Left forelimb (tissue), 1 donor: ENCODE results near the gene TMEM200C.

Experiments
- DNase-seq: peaks from one replicate; pipeline ENCODE4 v3.0.0-alpha.2; 2018; ENCODE audit warnings: low spot score

Gene TMEM200C

GRCh38 chr18:5895299-5895875 is at the start of gene TMEM200C:
Gene TMEM200C, minus strand, starts transcription at chr18:5895522. Its CDS starts 3,459 bp downstream, at chr18:5892063.
- DNase-seq, result peak; percentile 70

DNA sequence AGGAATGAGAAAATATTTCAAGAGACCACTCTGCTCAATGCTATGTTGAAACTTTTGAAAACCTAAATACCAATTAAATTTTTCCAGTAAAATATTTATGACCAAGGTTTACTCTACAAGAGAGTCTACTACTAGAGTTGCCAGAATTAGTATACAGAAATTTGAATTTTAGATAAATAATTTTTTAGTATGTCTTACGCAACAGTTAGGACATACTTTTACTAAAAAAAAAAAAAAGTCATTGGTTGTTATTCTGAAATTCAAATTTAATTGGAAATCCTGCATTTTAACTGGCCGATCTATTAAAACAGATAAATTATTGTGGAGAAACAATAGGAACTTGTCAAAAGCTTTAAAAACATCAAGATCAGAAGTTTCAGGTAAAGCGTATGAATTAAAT is 49.1 kb upstream of the TMEM200C start:
- no peak for DNase-seq

GRCh38 chr18:5943514-5943913 is 48.2 kb upstream of the TMEM200C start:
- no peak for DNase-seq

GRCh38 chr18:5942591-5942990 is 47.3 kb upstream of the TMEM200C start:
- DNase-seq, result no peak

DNA sequence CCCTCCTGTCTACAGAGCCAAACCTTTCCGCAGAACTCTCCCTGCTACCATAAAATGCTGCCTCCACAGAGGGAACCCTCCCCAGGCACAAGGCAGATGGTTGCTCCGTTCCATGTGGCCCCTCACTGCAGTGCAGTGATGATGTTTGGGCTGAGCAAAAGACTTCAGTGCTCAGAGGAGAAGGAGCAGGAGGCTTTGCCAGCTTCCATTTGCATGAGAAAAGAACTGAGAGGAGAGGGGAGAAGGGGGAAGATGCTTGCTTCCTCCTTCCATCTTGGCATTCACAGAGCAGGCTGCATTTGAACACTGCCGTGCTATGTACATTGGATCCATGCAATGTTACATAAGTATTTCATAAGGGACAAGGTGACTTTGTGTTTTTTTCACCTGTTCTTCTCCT is 46.6 kb upstream of the TMEM200C start:
- no peak for DNase-seq

DNA sequence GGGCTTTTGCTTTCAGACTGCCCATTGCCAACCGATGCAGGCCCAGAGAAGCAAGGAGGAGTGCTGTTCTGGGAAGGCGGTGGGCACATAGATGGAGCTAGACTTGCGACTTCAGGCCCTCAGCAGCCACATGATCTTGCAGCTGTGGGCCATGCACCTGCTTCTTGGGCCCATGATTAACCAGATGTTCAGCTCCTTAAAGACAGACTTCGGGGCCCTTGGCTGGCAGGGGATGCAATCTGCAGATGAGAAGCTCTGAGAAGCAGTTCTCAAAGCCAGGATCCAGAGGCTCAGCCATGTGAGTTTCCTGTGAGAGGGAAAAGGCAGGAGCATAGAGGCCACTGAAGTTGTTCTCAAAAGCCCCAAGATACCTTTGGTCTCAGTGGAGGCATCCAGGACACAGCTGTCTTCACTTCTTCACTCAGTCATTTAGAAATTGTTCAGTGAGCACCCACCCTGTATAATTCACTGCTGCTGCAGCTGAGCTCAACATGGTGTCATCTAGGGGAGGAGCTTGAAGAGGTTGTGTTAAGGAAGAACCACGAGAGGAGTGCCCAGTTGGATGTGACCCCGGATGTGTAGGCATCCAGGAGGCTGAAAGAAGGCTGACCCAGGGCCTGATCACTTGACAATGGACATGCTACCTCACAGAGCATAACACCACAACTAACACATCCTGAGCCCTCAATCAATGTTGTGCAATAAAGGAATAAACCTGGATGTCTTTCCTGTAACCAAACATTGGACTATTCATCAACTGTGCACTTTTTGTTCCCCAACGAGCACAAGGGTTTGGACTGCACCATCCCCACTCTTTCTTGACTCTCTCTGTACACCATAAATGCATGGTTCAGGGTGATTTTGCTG is 44.7 kb upstream of the TMEM200C start:
- DNase-seq, result no peak

DNA sequence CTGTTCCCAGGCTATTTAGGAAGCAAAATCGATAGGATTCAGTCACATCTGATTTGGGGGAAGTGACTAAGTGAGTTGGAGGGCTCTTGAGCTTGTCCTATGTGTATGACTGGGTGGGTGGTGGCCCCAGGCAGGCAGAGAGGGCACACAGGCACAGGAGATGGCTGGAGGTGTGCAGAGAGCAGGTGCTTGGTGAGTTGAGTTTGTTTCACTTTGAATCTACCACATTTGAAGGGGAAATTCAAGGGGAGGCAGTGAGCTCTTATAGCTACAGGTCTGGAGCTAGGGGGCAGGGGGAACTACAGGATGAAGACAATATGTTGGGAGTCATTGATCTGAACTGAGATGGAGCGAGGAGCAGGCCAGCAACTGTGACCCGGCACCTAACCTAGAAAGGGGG is 42.5 kb upstream of the TMEM200C start:
- DNase-seq, result no peak

- DNase-seq, result no peak
Measured at GRCh38 chr18:5937121-5937520, 41.8 kb upstream of the TMEM200C start.

- DNase-seq, result no peak
Measured at GRCh38 chr18:5930789-5931188, 35.5 kb upstream of the TMEM200C start.

GRCh38 chr18:5918205-5918858 is 23.0 kb upstream of the TMEM200C start:
- DNase-seq, result no peak

GRCh38 chr18:5914951-5915350 is 19.6 kb upstream of the TMEM200C start:
- DNase-seq, result no peak

- DNase-seq, result no peak
Measured at GRCh38 chr18:5914016-5914415, 18.7 kb upstream of the TMEM200C start.

GRCh38 chr18:5912566-5912965 is 17.2 kb upstream of the TMEM200C start:
- no peak for DNase-seq

- DNase-seq, result no peak
Measured at GRCh38 chr18:5909125-5909524, 13.8 kb upstream of the TMEM200C start.

- no peak for DNase-seq
Measured at GRCh38 chr18:5903386-5903785, 8.1 kb upstream of the TMEM200C start.

- no peak for DNase-seq
Measured at GRCh38 chr18:5900262-5900661, 4.9 kb upstream of the TMEM200C start.

DNA sequence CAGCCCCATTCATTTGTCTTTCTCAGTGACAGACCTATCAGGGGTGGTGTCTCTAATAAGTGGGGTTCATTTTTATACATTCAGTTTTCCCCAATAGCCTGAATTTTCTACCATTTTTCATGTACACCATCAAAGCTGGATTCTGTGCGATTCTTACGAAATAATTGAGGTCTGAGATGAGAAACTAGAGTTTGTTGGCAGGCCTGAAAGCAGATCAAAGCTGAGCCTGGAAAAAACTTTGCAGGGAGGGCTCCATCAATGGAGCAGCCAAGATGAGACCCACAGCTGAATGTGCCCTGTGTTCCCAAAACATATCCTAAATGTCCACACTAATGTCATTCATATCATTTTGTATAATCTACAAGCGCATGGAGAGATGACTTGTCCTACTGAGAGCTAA is 4.5 kb upstream of the TMEM200C start:
- no peak for DNase-seq

DNA sequence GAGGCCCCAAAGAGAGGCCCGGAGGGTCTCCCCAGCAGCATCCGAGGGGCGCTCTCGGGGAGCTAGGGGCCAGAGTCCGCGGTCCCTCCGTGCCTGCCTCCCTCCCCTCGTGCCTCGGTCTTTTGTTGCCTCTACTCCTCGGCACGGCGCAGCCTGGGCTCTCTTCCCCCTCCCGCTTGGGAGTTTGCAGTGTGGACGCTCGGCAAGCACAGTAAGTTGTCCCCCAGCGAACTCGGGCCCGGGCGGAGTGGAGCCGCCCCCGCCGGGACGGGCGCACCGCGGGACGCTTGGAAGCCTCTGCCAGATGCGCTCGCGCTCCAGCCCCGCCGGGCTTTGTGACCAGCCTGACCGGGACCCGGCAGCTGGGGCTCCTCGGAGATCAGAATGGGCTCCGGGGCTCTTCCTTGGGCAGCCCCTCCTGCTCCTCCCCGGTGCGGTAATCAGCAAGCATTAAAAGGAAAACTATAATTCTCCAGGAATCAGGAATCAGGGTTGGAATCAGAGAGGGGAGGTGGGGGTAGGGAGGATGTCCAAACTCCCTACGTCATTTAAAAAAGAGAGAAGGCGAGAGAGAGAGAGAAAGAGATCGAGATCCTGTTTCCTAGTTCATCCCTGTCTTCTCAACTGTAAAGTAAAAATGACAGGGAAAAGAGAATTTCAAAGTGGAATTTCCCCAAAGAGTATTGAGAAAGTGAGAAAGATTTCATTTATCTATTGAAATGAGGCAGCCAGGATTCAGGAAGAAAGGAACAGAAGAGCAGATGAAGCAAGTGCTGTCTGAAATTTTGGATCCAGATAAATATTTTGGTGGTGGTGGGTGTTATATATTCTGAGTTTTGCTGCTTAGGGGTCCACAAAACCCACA is 786 bp upstream of the TMEM200C start:
- DNase-seq, result peak; percentile 72

DNA sequence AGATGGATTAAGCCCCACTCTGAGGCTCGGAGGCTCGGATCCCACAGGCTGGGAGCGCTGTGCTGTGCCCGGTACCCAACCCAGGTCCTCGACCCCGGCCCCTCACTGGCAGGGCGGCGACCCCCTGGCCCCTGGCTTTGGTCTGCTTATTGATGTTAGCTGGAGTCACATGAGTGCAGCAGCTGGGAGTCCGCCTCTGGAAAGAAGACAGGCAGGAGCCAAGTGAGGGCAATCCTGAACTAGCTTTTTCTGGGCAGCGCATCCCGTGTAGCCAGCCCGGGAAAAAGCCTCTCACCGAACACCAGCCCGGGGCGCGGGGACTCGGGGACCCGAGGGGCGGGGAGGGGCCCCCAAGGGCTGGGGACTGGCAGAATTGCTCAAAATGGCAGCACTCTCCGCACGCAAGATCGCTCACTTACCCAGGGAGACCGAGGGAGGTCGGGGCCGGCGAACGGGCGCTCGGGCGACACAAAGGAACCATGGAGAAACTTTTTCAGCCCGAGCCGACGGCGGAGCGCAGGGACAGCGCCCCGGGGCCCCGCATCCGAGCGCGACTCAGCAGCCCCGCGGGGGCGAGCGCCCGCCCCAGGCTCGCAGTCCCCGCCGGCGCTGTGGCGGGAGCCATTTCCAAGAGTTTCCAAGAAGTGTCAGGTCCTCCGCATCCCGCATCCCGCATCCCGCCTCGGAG is 567 bp downstream of the TMEM200C start:
- DNase-seq, result peak; percentile 71

- DNase-seq, result no peak
Measured at GRCh38 chr18:5893956-5894610, 1.2 kb downstream of the TMEM200C start.

GRCh38 chr18:5892823-5893431 is 2.4 kb downstream of the TMEM200C start:
- no peak for DNase-seq
